Uterus (tissue), 4 donors: ENCODE measurements around the gene HTD2. TPM values are rescaled to one million over a fixed set of nuclear protein-coding genes. Genes with fewer than 3 reads are reported as not detected.

Experiments used
- DNase-seq, 2 donors: peaks; one replicate each; pipeline ENCODE4 v3.0.0-alpha.2; 2019 to 2020
- H3K27ac ChIP-seq, 2 donors: fragments of 200-600 bp; sonication (generic); 1 replicate in 1 of 2; 2 replicates in 1 of 2; pipeline ENCODE4 v1.5.1; 2016 to 2018
- H3K27me3 ChIP-seq, 2 donors: fragments of 200-600 bp; sonication (generic); one replicate each; pipeline ENCODE4 v1.5.1; 2018 to 2019; ENCODE audit warnings: control low read depth in 1 of 2
- H3K36me3 ChIP-seq, 2 donors: fragments of 200-600 bp; sonication (generic); one replicate each; pipeline ENCODE4 v1.5.1; 2019; ENCODE audit warnings: control low read depth in 1 of 2
- H3K4me1 ChIP-seq, 2 donors: fragments of 200-600 bp; sonication (generic); one replicate each; pipeline ENCODE4 v1.5.1; 2018 to 2019; ENCODE audit warnings: control low read depth in 1 of 2
- H3K4me3 ChIP-seq, 2 donors: fragments of 200-600 bp; sonication (generic); 1 replicate in 1 of 2; 2 replicates in 1 of 2; pipeline ENCODE4 v1.5.1; 2018 to 2019; ENCODE audit warnings: mild to moderate bottlenecking in 1 of 2
- H3K9me3 ChIP-seq, 2 donors: fragments of 200-600 bp; sonication (generic); one replicate each; pipeline ENCODE4 v1.5.1; 2019; ENCODE audit warnings: control low read depth in 1 of 2
- POLR2A ChIP-seq, 2 donors: fragments of 450-650 bp; IDR thresholded peaks; one replicate each; pipeline ENCODE4 v1.6.1; 2016; ENCODE audit warnings: antibody characterized with exemption in 2 of 2, mild to moderate bottlenecking in 1 of 2, moderate library complexity in 1 of 2
- intact Hi-C: fragments of 100-400 bp; cut with DNase I; formaldehyde crosslinking; loops from one replicate; pipeline ENCODE4 v1.15.1; 2023; ENCODE audit warnings: low total_unique reads
- total RNA-seq, 4 donors: library from RNA; depleted of rRNA in 3 of 4; stranded (reverse); fragments of >200 nt in 3 of 4; gene quantifications; one replicate each; pipeline versions ENCODE4 v1.1.0 to v1.2.4, GENCODE V29; 2014 to 2023
- TF ChIP-seq, protein P1 (sequence below), 4 experiments: fragments of 200-600 bp in 2 of 4; fragments of 450-650 bp in 2 of 4; sonication (generic) in 2 of 4; IDR thresholded peaks; one replicate each; pipeline ENCODE4 v1.5.1; 2016 to 2019; ENCODE audit warnings: antibody characterized with exemption in 4 of 4, mild to moderate bottlenecking in 2 of 4, moderate library complexity in 1 of 4
- donor health status: DM: yes; HTN: yes; CAD: no.

HTD2 gene
- total RNA-seq: 10 to 100 TPM in 2 of 4 donors, 1 to 10 TPM in 2; 1.2 to 39.6 (median 7.8) TPM

DNA sequence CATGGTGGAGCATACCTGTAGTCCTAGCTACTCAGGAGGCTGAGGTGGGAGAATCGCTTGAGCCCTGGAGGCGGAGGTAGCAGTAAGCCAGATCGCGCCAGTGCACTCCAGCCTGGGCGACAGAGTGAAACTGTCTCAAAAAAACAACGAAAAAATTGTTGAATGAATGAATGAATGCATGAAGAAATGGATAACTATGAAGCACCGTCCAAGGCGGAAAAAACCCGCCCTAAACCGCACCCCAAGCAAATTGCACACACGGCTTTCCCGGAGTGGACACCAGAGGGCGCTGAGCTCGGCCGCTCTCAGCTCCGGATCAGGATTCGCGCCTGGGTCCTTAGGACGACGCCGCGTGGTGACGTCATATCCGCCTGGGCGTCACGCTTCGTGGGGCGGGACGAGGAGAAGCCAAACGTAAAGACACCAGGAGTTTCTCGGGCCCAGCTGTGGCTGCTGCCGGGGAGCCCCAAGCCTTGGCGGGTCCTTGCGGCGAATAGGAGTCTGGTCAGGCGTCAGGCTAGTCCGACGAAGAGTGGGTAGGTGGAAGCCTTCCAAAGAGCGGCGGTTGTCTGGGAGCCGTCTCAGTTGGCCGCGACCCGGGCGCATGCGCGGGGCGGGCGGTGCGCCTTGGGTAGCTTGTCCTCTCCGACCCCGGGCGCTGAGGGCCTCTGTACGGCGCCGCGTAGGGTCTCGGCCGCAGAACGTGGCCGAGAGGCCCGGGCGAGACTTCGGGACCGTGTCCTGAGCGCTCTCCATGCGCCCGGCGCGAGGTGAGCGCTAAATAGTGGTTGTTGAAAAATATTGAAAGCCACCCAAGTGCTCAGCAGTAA is at the start of gene HTD2, which contains the start of gene RPP14:
Gene HTD2, plus strand, starts transcription at position 639 of the 830 bp plus-strand sequence. CDS start 11,094 bp downstream, outside the sequence.
Gene RPP14, plus strand, starts transcription at position 364 of the 830 bp plus-strand sequence. CDS start 4,085 bp downstream, outside the sequence.
- intact Hi-C loops: no loop called here
- no peaks in the 10 kb centered on the region for H3K9me3 ChIP-seq
- H3K27me3 ChIP-seq: no peaks in the 10 kb centered on the region
- no peaks in the 10 kb centered on the region for H3K36me3 ChIP-seq
- TF ChIP-seq POLR2A (IDR thresholded peaks at IDR 0.05): peak; percentile 68 to 76
- TF ChIP-seq, protein P1, sequence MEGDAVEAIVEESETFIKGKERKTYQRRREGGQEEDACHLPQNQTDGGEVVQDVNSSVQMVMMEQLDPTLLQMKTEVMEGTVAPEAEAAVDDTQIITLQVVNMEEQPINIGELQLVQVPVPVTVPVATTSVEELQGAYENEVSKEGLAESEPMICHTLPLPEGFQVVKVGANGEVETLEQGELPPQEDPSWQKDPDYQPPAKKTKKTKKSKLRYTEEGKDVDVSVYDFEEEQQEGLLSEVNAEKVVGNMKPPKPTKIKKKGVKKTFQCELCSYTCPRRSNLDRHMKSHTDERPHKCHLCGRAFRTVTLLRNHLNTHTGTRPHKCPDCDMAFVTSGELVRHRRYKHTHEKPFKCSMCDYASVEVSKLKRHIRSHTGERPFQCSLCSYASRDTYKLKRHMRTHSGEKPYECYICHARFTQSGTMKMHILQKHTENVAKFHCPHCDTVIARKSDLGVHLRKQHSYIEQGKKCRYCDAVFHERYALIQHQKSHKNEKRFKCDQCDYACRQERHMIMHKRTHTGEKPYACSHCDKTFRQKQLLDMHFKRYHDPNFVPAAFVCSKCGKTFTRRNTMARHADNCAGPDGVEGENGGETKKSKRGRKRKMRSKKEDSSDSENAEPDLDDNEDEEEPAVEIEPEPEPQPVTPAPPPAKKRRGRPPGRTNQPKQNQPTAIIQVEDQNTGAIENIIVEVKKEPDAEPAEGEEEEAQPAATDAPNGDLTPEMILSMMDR (IDR thresholded peaks at IDR 0.05): peak; percentile 94 to 98 (median 96)
- H3K4me3 ChIP-seq: peak within 1 kb of the TSS; percentile 59 to 99
- H3K4me1 ChIP-seq: peaks cover 8 to 14% of the 10 kb centered on the region in 2 donors
- H3K27ac ChIP-seq: peak within 1 kb of the TSS; percentile 94 to 99
- DNase-seq: peak; percentile 99

DNA sequence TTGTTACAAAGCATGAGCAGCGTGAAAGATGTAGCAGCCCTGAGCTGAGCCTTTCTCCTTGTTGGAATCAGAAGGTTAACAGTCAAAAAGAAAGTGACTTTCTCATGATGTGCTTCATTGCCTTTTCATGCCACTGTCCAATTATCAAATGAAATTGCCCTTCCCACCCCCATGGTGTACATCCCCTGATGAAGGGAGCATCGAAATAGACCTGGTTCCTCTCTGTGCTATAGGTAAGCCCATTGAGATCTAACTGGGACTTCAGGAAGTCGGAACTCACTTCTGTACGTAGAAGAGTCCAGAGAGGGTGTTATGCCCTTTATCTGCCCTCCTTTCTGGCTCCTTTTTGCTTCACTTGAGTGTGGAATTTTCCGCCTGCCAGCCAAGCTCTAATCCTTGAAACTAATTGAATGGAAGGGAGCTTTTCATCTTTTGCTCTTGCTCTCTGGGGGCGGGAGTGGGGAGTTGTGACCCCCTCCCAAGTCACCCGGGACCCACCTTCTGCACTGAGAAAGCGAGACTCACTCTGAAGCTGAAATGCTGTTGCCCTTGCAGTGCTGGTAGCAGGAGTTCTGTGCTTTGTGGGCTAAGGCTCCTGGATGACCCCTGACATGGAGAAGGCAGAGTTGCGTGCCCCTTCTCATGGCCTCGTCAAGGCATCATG is 47.8 kb upstream of the HTD2 start:
- no peak overlapping the region for H3K4me3 ChIP-seq
- no peaks in the 10 kb centered on the region for H3K36me3 ChIP-seq
- no peaks in the 10 kb centered on the region for H3K27me3 ChIP-seq
- H3K27ac ChIP-seq: no peak overlapping the region
- DNase-seq: no peak
- no peaks in the 10 kb centered on the region for H3K4me1 ChIP-seq
- intact Hi-C loops: no loop called here
- no peak for TF ChIP-seq POLR2A (IDR thresholded peaks at IDR 0.05)
- TF ChIP-seq, protein P1 (IDR thresholded peaks at IDR 0.05): no peak
- H3K9me3 ChIP-seq: no peaks in the 10 kb centered on the region

DNA sequence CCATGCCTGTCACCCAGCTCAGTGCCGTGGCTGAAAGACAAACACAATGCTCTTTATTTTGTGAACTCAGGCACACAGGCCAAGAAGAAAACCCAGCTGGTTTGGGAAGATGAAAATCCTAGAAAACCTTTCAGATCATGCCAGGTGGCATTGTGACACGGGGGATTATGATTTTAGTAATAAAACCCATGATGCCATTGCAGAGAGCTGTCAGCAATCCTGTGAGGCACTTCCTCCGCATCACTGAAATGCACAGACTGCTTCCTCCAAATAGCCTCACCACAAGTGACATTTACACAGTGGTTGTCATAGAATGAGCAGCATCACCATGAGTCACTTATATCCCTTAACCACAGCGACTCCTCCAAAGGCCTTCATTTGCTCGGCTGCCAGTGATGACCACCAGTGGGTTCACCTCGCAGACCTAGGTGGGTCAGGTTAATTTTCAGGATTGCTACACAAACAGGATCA is 46.0 kb upstream of the HTD2 start:
- DNase-seq: no peak
- TF ChIP-seq, protein P1 (IDR thresholded peaks at IDR 0.05): no peak
- H3K4me3 ChIP-seq: no peak overlapping the region
- no peaks in the 10 kb centered on the region for H3K4me1 ChIP-seq
- H3K27ac ChIP-seq: no peak overlapping the region
- no peaks in the 10 kb centered on the region for H3K27me3 ChIP-seq
- no peaks in the 10 kb centered on the region for H3K36me3 ChIP-seq
- H3K9me3 ChIP-seq: no peaks in the 10 kb centered on the region
- intact Hi-C loops: no loop called here

DNA sequence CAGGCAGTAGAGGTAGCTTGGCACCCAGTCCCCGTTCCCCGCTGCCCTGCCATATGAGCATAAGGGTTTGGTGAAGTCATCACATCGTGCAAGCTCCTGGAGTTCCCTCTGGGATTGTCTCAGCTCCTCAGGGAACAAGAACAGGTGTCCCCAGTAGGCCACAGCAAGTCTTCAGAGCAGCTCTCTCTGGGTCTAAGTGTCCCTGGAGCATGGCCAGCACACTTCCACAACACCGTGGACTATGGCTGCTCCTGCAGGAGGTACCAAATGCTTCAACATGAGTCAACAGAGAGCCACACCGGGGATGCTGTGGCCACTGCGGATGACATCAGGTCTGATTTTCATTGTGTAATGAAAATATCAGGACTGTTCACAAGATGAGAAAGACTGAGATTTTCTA is 45.6 kb upstream of the HTD2 start:
- Histone ChIP-seq H3K27ac (no peak overlapping the region), H3K4me1 (no peaks in the 10 kb centered on the region), H3K4me3 (no peak overlapping the region), H3K9me3 (no peaks in the 10 kb centered on the region), H3K27me3 (no peaks in the 10 kb centered on the region), H3K36me3 (no peaks in the 10 kb centered on the region)
- intact Hi-C loops: no loop called here
- DNase-seq: no peak
- TF ChIP-seq POLR2A (IDR thresholded peaks at IDR 0.05): no peak
- TF ChIP-seq, protein P1 (IDR thresholded peaks at IDR 0.05): no peak
